K562 (cell line): ENCODE measurements around the gene MFSD6. TPM values are rescaled to one million over a fixed set of nuclear protein-coding genes. Genes with fewer than 3 reads are reported as not detected.

ENCODE experiments used
- ATAC-seq: fragments of 200-7000 bp; cut with Tn5 transposase; 3 replicates; pipeline ENCODE4 v1.9.1; 2020; ENCODE audit warnings: moderate library complexity
- BruUV-seq: library from RNA; stranded (reverse); fragments of 400-500 nt; replicated peaks from 2 replicates; lab custom pipeline; 2021; lab: Mats Ljungman, UMichigan
- CTCF ChIA-PET: fragments of 300-600 bp; formaldehyde crosslinking; extraction: SDS; loops from one replicate; lab custom pipeline; 2021; ENCODE audit warnings: low intra/inter-chr PET ratio; lab: Yijun Ruan, JAX
- POLR2A ChIA-PET: fragments of 300-600, 350-650 bp; sonication (Branson Sonifier 250); formaldehyde crosslinking; extraction: SDS; loops from one replicate; lab custom pipeline; 2021; ENCODE audit warnings: antibody characterized with exemption, inconsistent platforms; lab: Yijun Ruan, JAX
- DNase-seq, 4 experiments: peaks; one replicate each; pipeline versions ENCODE4 v3.0.0 to v3.0.0-alpha.2; 2011 to 2018; ENCODE audit warnings: low spot score in 3 of 4, mixed read lengths in 3 of 4; ENCODE audit errors: extremely low read depth in 1 of 4
- FAIRE-seq: peaks from 2 replicates; lab custom pipeline; 2011; peaks lifted over from hg19 to GRCh38; lab: Jason Lieb, UNC
- H2AFZ ChIP-seq: 2 replicates; pipeline ENCODE4 v1.6.0; 2011; ENCODE audit warnings: low read depth, low read length, control low read depth, inconsistent platforms
- H3K27ac ChIP-seq: fragments of 200-600 bp; 3 replicates; pipeline ENCODE4 v1.8.0; 2011; ENCODE audit warnings: low read depth, mild to moderate bottlenecking, control low read depth, inconsistent platforms, low read length, moderate library complexity, mixed read lengths; ENCODE audit errors: extremely low read depth
- H3K27me3 ChIP-seq, 2 experiments: fragments of 300-600 bp in 1 of 2; 2 replicates in 1 of 2; 3 replicates in 1 of 2; pipeline versions ENCODE4 v1.6.0 to v1.8.0; 2011; ENCODE audit warnings: inconsistent platforms in 2 of 2, low read length in 2 of 2, mild to moderate bottlenecking in 1 of 2, mixed read lengths in 1 of 2, moderate library complexity in 1 of 2; ENCODE audit not compliant: control insufficient read depth in 2 of 2, insufficient read depth in 2 of 2
- H3K36me3 ChIP-seq: fragments of 300-600 bp; 3 replicates; pipeline ENCODE4 v1.8.0; 2011; ENCODE audit warnings: mild to moderate bottlenecking, low read length, inconsistent platforms; ENCODE audit not compliant: control insufficient read depth, insufficient read depth
- H3K4me1 ChIP-seq, 2 experiments: fragments of 200-600 bp in 1 of 2; replicated peaks in 1 of 2; 2 replicates in 1 of 2; 3 replicates in 1 of 2; pipeline versions ENCODE4 v1.5.1 to v1.8.0; 2011; ENCODE audit warnings: inconsistent platforms in 2 of 2, low read length in 2 of 2, mild to moderate bottlenecking in 1 of 2, mixed read lengths in 1 of 2, moderate library complexity in 1 of 2; ENCODE audit not compliant: control insufficient read depth in 2 of 2, insufficient read depth in 2 of 2
- H3K4me2 ChIP-seq: 2 replicates; pipeline ENCODE4 v1.6.1; 2011; ENCODE audit warnings: low read length, control low read depth, inconsistent platforms, mixed read lengths; ENCODE audit not compliant: insufficient read depth
- H3K4me3 ChIP-seq: fragments of 200-600 bp; sonication (generic), shearing (Covaris generic); 2 replicates; pipeline ENCODE4 v1.5.1; 2016; ENCODE audit warnings: control low read depth, inconsistent platforms
- H3K79me2 ChIP-seq: fragments of 200-600 bp; 3 replicates; pipeline ENCODE4 v1.8.0; 2011; ENCODE audit warnings: low read length, inconsistent platforms; ENCODE audit not compliant: control insufficient read depth, insufficient read depth
- H3K9ac ChIP-seq, 2 experiments: 2 replicates each; pipeline versions ENCODE4 v1.6.0 to v1.6.1; 2011; ENCODE audit warnings: low read depth in 2 of 2, low read length in 2 of 2, control low read depth in 1 of 2, inconsistent platforms in 1 of 2, mild to moderate bottlenecking in 1 of 2, mixed read lengths in 1 of 2; ENCODE audit not compliant: insufficient read depth in 1 of 2
- H3K9me1 ChIP-seq: one replicate; pipeline ENCODE4 v1.6.0; 2011; ENCODE audit warnings: inconsistent platforms, mild to moderate bottlenecking, low read length, moderate library complexity; ENCODE audit not compliant: control insufficient read depth, insufficient read depth
- H3K9me3 ChIP-seq: replicated peaks from 2 replicates; pipeline ENCODE4 v1.5.1; 2011; ENCODE audit warnings: low read depth, low read length, inconsistent platforms; ENCODE audit not compliant: control insufficient read depth, insufficient read depth
- H4K20me1 ChIP-seq: replicated peaks from 2 replicates; pipeline ENCODE4 v1.6.1; 2011; ENCODE audit warnings: low read length, inconsistent platforms, mixed read lengths; ENCODE audit not compliant: control insufficient read depth, insufficient read depth
- SIN3A ChIP-seq, 2 experiments: fragments of 150-350 bp in 1 of 2; IDR thresholded peaks; 2 replicates each; pipeline ENCODE4 v1.6.1; 2011 to 2016; ENCODE audit warnings: borderline replicate concordance in 2 of 2, low read depth in 2 of 2, low read length in 2 of 2, mild to moderate bottlenecking in 2 of 2, moderate library complexity in 2 of 2; ENCODE audit not compliant: control insufficient read depth in 1 of 2
- XRCC4 ChIP-seq: IDR thresholded peaks from one replicate; pipeline ENCODE4 v1.6.1; 2011; ENCODE audit not compliant: insufficient read depth, insufficient read length; ENCODE audit errors: extremely low read depth
- ZFP36 ChIP-seq: fragments of 150-350 bp; IDR thresholded peaks from 2 replicates; pipeline ENCODE4 v1.6.1; 2018; ENCODE audit warnings: low read length, low read depth; ENCODE audit not compliant: partially characterized antibody
- in situ Hi-C: fragments of 300-500 bp; cut with MboI; formaldehyde crosslinking; loops from 4 replicates; pipeline ENCODE4 v1.15.0; 2018; ENCODE audit warnings: inconsistent platforms, mixed read lengths
- intact Hi-C: fragments of 100-400 bp; cut with micrococcal nuclease; formaldehyde crosslinking; loops from 2 replicates; pipeline ENCODE4 v1.14.2; 2022
- polyA plus RNA-seq, 8 experiments: library from polyadenylated mRNA; depleted of rRNA in 4 of 8; stranded (reverse) in 5 of 8; unstranded in 3 of 8; fragments of >200 nt; fragmentation: Nextera tagmentation in 2 of 8; fragmentation: Illumina TruSeq in 1 of 8; extraction: Ambion mirVana in 2 of 8; extraction: Trizol in 1 of 8; gene quantifications; 2 replicates each; pipeline versions ENCODE4 v1.2.1 to v1.2.3, GENCODE V29; 2011 to 2014; ENCODE audit warnings: inconsistent platforms in 1 of 8, missing spikeins in 1 of 8
- total RNA-seq, 7 experiments: library from RNA; depleted of rRNA in 6 of 7; stranded (reverse); fragments of >200 nt in 6 of 7; fragmentation: Illumina TruSeq in 2 of 7; extraction: Trizol in 2 of 7; gene quantifications; 2 replicates each; pipeline versions ENCODE4 v1.2.1 to v1.2.3, GENCODE V29; 2011 to 2021; ENCODE audit warnings: low replicate concordance in 1 of 7
- TF ChIP-seq, protein P1 (sequence below): fragments of 450-650 bp; IDR thresholded peaks from 2 replicates; pipeline ENCODE4 v1.6.1; 2016; ENCODE audit warnings: low read depth, mild to moderate bottlenecking, moderate library complexity

Gene MFSD6
- total and polyA plus RNA-seq, 9 of the 15 experiments (the other 6 are each of a cell fraction or from before 2014, with no cell fraction given) = 1.1 to 7.9 (median 4.4) TPM

DNA sequence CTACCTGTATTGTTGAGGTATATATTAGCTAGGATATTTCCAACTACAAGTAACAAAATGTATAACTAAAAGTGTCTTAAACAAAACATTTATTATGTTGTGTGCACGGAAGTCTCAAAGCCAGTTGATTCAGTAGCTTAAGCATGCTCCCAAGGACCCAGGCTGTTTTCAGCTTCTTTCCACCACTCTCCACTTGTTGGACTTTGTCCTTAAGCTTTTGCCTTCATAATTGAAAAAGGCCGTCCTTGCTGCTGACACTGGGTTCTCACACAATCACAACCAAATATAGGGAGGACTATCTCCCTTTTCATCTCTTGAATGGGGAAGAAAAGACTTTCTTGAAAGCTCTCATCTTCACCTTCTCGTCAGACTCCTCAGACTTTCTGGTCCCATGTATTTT lies 138.6 kb downstream of the MFSD6 start (continued):
- TF ChIP-seq XRCC4 = no peak

DNA sequence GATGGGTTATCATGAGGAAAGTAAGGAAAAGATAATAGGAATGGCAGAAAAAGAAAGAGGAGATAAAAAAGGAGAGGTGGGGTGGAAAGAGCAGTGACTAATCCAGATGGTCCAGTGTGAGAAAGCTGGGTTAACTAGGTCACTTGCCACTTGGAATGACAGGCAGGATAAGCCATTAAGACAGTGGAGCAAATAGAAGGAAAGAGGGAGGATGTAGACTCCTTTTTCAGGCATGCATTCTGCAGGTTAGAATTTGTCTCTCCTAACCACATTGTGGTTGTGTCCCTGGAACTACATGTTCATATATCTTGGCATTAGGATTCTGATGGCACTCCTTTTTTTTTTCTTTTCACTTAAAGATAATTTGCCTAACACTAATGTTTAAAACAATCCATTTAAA lies 139.7 kb downstream of the MFSD6 start:
- H3K4me3 ChIP-seq = no peak overlapping the region
- 0 out of 2 replicates have a peak, but pooled peaks cover 2% of the 10 kb centered on the region for H3K9me3 ChIP-seq
- H3K27ac ChIP-seq = no peak overlapping the region
- ChIA-PET CTCF (no interaction called here), POLR2A (no interaction called here)
- no peak overlapping the region for H2AFZ ChIP-seq
- H3K4me1 ChIP-seq = peaks cover 0 to 2% of the 10 kb centered on the region in 2 experiments; a peak in 2 of 5 replicates
- H3K27me3 ChIP-seq = no peaks in the 10 kb centered on the region
- intact Hi-C loops (no loop called here), in situ Hi-C loops (no loop called here)
- H3K36me3 ChIP-seq = no peaks in the 10 kb centered on the region
- H3K9ac ChIP-seq = no peak overlapping the region
- DNase-seq (no peak), FAIRE-seq (no peak), ATAC-seq (no peak)
- no peaks in the 10 kb centered on the region for H3K9me1 ChIP-seq
- no TSS peak for BruUV-seq
- no peaks in the 10 kb centered on the region for H4K20me1 ChIP-seq
- TF ChIP-seq, protein P1, sequence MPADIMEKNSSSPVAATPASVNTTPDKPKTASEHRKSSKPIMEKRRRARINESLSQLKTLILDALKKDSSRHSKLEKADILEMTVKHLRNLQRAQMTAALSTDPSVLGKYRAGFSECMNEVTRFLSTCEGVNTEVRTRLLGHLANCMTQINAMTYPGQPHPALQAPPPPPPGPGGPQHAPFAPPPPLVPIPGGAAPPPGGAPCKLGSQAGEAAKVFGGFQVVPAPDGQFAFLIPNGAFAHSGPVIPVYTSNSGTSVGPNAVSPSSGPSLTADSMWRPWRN = no peak
- TF ChIP-seq SIN3A (IDR thresholded peaks at IDR 0.05; ENCODE audit: borderline replicate concordance in 2 of 2, control insufficient read depth in 1 of 2, low read depth in 2 of 2, low read length in 2 of 2) = no peak
- TF ChIP-seq ZFP36 = no peak
- no peak overlapping the region for H3K4me2 ChIP-seq
- no peaks in the 10 kb centered on the region for H3K79me2 ChIP-seq
